MG63 (cell line): Measurements from ENCODE around the gene ADAMTSL1. TPM values are rescaled to one million over a fixed set of nuclear protein-coding genes. Genes with fewer than 3 reads are reported as not detected.

ENCODE experiments used
- DNase-seq: peaks from one replicate; pipeline ENCODE4 v3.0.0-alpha.2; 2020
- H3K27me3 ChIP-seq: fragments of 250-450 bp; sonication (Bioruptor Pico); 2 replicates; pipeline ENCODE4 v1.5.1; 2020; ENCODE audit warnings: mild to moderate bottlenecking, moderate library complexity
- H3K36me3 ChIP-seq: fragments of 250-450 bp; sonication (Bioruptor Pico); 2 replicates; pipeline ENCODE4 v1.5.1; 2020; ENCODE audit warnings: mild to moderate bottlenecking, moderate library complexity
- H3K4me3 ChIP-seq: fragments of 250-450 bp; sonication (Bioruptor Pico); 2 replicates; pipeline ENCODE4 v1.5.1; 2020; ENCODE audit warnings: mild to moderate bottlenecking, moderate library complexity
- H3K9me3 ChIP-seq: fragments of 250-450 bp; sonication (Bioruptor Pico); 2 replicates; pipeline ENCODE4 v1.5.1; 2020; ENCODE audit warnings: mild to moderate bottlenecking, moderate library complexity
- total RNA-seq: library from RNA; depleted of rRNA; stranded (reverse); fragments of >200 nt; shearing (Covaris generic); gene quantifications from 2 replicates; pipeline ENCODE4 v1.2.3, GENCODE V29; 2014; ENCODE audit warnings: low replicate concordance

Gene ADAMTSL1
- total RNA-seq, 1 experiment from 2014 or later, result 62.9 TPM

DNA sequence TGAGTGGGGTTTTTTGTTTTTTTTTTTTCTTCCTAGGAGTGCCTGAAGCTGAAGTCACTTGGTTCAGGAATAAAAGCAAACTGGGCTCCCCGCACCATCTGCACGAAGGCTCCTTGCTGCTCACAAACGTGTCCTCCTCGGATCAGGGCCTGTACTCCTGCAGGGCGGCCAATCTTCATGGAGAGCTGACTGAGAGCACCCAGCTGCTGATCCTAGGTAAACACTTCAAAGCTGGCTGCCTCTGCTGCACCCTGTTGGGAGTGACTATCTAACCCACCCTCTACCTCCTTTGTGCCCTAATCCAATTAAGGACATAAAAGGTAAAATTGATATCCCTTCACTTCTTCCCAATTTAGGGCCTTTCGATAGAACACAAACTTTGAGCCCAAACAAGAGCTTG, 352.3 kb downstream of the ADAMTSL1 start:
- H3K27me3 ChIP-seq, result no peaks in the 10 kb centered on the region
- no peak for DNase-seq
- H3K4me3 ChIP-seq, result no peak overlapping the region
- no peaks in the 10 kb centered on the region for H3K9me3 ChIP-seq
- peaks cover 71% of the 10 kb centered on the region for H3K36me3 ChIP-seq

DNA sequence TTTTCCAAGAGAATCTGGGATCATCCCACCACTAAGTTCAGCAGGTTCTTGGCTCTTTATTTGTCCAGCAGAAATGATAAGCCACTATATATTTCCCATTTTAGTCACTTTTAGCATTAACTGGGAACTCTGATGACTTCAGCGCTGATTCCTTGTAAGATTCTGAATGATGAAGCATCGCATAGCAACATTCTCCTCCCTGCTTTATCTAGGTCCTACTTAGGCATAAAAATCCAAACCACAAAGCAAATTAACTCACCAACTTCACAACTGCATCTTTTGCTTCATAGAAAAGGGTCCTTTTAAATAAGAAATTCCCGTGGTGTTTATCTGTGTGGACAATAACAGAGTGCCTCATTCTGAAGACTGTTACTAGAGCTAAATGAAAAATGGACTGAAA, 355.1 kb downstream of the ADAMTSL1 start:
- DNase-seq, result no peak
- no peak overlapping the region for H3K4me3 ChIP-seq
- H3K9me3 ChIP-seq, result no peaks in the 10 kb centered on the region
- peaks cover 66% of the 10 kb centered on the region for H3K36me3 ChIP-seq
- no peaks in the 10 kb centered on the region for H3K27me3 ChIP-seq

DNA sequence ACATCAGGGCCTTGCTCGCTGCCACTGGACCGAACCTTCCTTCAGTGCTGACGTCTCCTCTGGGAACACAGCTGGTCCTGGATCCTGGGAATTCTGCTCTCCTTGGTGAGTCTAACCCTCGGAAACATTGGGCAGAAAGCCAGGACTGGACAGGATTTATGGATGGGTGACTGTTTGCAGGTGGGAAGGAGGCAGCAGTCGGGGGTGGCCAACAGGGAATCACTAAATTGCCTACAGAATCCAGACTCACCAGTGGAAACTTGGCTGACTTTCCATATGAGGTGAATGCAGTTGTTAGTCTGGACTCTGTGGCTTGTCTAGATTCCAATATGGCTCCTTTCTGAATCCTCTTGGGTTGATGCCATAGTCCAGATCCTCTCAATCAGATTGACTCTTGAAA, 355.9 kb downstream of the ADAMTSL1 start:
- no peak for DNase-seq
- Histone ChIP-seq H3K27me3 (no peaks in the 10 kb centered on the region), H3K36me3 (peaks cover 67% of the 10 kb centered on the region), H3K4me3 (no peak overlapping the region), H3K9me3 (no peaks in the 10 kb centered on the region)

DNA sequence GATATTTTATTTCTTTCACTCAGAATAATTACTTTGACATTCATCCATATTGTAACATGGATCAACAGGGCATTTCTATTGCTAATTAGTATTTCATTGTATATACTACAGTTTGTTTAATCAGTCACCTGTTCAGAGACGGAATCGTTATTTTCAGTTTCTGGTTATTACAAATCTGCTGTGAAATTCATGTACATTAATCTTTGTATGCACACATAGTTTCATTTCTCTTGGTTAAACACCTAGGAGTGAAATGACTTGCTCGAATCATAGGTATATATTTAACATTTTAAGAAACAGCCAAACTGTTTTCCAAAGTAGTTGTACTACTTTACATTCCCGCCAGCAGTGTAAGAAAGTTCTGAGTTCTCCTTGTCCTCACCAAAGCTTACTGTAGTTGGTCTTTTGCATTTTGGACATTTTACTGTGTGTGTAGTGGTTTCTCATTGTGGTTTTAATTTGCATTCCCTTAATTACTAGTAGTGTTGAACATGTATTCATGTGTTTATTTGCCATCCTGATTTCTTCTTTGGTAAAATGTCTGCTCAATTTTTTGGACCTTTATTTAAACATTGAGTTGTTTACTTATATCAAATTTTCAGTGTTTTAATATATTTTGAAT, 360.9 kb downstream of the ADAMTSL1 start:
- no peak for DNase-seq
- H3K4me3 ChIP-seq, result no peak overlapping the region
- H3K27me3 ChIP-seq, result no peaks in the 10 kb centered on the region
- H3K9me3 ChIP-seq, result peaks cover 8% of the 10 kb centered on the region; the same call in 1 of the 2 replicates
- peaks cover 59% of the 10 kb centered on the region for H3K36me3 ChIP-seq

DNA sequence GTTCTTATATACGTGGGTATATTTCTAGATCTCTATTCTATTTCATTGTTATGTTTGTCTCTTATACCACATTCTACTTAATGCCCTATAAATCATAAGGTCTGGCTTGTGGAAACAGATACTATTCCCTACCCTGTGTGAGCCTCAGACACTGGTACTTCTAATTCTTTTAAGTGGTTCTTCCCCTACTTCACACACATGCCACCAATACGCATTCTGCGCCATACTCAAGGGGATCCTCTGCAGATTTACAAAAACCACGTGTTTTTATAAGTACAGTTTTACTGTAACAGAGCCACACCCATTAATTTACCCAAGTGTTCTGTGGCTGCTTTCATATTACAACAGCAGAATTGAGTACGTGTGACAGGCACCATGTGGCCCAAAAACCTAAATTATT, 363.4 kb downstream of the ADAMTSL1 start:
- no peaks in the 10 kb centered on the region for H3K27me3 ChIP-seq
- H3K36me3 ChIP-seq, result peaks cover 37% of the 10 kb centered on the region
- DNase-seq, result no peak

DNA sequence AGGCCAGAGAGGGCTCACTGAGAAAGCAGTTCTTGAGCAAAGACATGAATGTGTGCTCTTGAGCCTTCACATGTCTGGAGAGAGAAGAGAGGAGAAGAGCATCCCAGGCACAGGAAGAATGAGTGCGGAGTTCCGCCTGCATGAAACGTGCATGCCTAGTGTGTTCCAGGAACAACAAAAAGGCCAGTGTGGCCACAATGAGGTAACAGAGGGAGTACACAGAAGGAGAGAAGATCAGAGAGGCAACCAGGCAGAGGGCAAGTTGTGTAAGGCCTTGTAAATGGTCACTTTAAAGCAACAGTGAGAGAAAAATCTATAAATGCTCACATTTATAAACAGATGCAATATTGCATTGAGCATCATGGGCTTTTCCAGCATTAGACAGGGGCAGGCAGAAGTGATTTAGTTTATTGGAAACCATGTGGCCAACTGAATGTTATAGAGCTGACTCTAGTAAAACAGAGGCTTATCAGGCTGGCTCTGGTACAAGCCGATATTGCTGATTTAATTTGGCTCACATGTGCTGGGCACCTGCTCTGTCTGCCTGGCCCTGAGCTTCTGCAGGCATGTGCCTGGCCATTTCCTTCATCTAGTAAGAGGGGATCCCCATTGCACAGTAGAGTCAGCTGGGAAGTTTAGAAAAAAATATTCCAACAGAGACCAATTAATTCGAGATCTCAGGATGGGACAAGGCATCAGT, 373.8 kb downstream of the ADAMTSL1 start:
- no peak overlapping the region for H3K4me3 ChIP-seq
- H3K36me3 ChIP-seq, result peaks cover 52% of the 10 kb centered on the region
- no peaks in the 10 kb centered on the region for H3K27me3 ChIP-seq
- DNase-seq, result no peak
- H3K9me3 ChIP-seq, result no peaks in the 10 kb centered on the region

More for the DNA sequence above, 363.4 kb downstream of the ADAMTSL1 start:
- H3K4me3 ChIP-seq, result no peak overlapping the region
- peaks cover 8% of the 10 kb centered on the region; the same call in 1 of the 2 replicates for H3K9me3 ChIP-seq

DNA sequence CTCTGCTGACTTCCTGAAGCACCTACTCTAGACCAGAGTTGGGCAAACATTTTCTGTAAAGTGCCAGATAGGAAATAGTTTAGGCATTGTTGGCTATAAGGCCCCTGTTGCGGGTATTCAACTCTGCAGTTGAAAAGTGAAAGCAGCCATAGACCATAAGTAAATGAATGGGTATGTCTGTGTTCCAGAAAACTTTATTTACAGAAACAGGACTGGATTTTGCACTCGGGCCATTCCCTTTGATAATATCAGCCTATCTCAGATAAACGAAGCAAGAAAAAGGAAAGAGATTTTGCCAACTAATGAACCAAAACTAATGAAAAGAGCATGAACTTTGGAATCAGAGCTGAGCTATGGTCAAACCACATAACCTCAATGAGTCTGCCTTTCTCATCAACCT, 374.7 kb downstream of the ADAMTSL1 start:
- H3K27me3 ChIP-seq, result no peaks in the 10 kb centered on the region
- H3K36me3 ChIP-seq, result peaks cover 50% of the 10 kb centered on the region
- no peak for DNase-seq
- H3K4me3 ChIP-seq, result no peak overlapping the region
- H3K9me3 ChIP-seq, result no peaks in the 10 kb centered on the region

DNA sequence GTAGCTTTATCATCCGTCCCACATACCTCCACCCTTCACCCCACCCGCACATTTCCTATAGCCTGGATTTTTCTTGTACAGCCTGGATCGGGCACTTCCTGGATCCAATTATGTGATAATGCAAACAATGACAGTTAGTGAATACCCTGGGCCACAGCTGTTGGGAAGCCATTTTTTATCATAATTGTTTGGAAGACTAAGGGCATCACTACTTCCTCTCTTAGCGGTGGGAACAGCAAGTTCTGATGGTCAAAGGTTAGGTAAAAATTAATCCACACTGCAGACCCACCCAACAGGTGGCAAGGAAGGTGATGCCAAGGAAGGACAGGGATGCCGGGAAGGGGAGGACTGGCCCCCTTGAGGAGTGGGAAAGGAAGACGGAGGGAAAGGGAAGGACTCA, 375.3 kb downstream of the ADAMTSL1 start:
- H3K9me3 ChIP-seq, result no peaks in the 10 kb centered on the region
- no peak for DNase-seq
- no peak overlapping the region for H3K4me3 ChIP-seq
- peaks cover 52% of the 10 kb centered on the region for H3K36me3 ChIP-seq
- H3K27me3 ChIP-seq, result no peaks in the 10 kb centered on the region

DNA sequence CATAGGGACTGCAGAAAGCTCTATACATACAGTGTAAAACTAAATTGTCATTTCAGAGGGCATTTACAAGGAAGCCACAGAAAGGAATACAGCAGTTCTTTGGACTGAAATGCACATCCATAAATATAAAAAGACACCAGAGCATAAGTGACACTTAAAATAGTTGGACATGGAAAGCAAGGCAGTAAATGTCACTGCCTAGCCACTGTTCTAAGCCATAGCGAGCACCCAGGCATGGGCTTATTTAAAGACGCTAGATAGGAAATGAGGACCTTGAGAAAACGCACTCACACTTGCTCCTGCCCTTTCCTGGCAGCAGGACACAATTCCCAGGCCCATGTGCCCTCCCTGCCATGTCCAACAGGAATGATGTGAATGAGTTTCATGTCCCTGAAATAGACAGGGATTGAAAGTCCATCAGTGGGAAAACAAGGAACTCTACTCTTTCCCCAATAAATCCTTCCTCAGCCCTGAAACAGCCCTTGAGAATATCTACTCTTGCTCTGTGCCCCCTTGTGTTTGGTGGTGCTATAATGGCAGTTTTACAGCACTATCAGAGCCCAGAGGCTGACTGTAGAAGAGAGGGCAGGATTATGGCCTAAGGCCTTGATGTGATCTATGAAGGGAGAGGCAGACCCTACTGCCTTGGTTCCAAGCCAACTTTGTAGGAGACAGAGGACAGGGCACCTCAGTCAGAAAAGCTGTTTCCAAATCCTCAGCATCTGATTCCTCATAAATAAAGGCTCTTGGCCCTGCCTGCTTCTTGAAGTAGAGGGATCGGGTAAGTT, 376.1 kb downstream of the ADAMTSL1 start:
- Histone ChIP-seq H3K9me3 (no peaks in the 10 kb centered on the region), H3K36me3 (peaks cover 53% of the 10 kb centered on the region), H3K27me3 (no peaks in the 10 kb centered on the region), H3K4me3 (no peak overlapping the region)
- DNase-seq, result no peak

DNA sequence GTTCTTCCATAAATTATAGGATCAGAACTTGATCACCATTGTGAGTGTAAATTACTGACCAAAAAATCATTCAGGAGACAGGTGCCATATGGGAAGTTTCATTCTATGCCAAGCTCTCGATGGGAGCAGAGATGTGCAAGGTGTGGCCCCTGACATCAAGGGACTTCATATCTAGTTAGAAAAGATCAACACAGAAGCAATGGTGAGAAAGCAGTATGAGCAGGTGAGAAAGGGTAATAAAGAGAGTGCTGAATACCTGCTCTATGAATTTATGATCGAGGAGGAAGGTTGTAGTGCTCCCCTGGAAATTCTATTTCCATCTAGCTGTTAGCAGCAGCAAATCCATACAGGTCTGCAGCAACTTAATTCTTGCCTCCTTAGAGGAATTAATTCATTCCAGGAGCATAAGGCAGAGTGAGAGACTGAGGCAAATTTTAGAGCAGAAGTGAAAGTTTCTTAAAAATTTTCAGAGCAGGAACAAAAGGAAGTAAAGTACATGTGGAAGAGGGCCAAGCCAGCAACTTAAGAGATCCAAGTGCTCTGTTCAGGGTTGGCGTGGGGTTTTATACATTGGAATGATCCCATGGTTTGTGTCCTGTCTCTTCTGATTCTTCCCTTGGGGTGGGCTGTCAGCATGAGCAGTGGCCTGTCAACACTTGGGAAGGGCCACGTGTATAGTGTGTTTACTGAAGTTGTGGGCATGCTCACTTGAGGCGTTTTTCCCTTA, 377.3 kb downstream of the ADAMTSL1 start:
- Histone ChIP-seq H3K9me3 (no peaks in the 10 kb centered on the region), H3K36me3 (peaks cover 44% of the 10 kb centered on the region), H3K27me3 (no peaks in the 10 kb centered on the region), H3K4me3 (no peak overlapping the region)
- DNase-seq, result no peak

DNA sequence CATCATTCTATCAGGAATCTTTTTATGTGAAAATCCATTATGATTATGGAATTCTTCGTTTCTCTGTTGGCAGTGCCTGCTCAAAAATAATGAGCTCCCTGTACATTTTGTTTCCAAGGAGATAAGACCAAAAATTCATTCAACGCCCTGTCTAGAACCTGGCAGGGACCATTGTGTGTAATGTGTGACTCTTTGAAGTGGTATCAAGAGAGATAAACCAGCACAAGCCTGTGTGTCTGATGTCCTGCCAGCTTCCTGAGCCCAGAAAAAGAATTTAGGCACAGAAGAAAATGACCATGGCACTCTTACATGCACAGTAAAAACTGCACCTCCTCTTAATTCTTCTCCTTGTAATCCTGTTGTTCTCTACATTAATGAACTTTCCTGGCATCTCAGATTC, 381.7 kb downstream of the ADAMTSL1 start:
- H3K4me3 ChIP-seq, result no peak overlapping the region
- H3K36me3 ChIP-seq, result peaks cover 32% of the 10 kb centered on the region
- no peaks in the 10 kb centered on the region for H3K27me3 ChIP-seq
- H3K9me3 ChIP-seq, result no peaks in the 10 kb centered on the region
- peak; percentile 46 for DNase-seq

DNA sequence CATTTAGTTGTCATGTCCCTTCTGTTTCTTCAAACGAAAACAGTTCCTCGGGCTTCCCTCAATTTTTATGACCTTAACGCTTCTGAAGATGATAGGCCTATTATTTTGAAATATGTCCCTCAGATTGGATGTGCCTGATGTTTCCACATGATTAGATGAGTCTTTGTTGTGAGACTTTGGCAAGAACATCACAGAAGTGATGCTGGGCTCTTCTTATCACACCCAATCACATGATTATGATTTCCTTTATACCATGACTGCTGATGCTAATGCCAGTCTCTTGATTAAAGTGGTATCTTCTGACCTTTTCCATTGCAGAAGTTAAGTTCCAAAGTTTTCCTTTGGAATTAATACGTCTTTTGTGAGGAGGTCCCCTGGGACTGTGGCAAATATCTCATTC, 383.4 kb downstream of the ADAMTSL1 start:
- DNase-seq, result no peak
- Histone ChIP-seq H3K27me3 (no peaks in the 10 kb centered on the region), H3K36me3 (peaks cover 19% of the 10 kb centered on the region), H3K9me3 (no peaks in the 10 kb centered on the region), H3K4me3 (no peak overlapping the region)

DNA sequence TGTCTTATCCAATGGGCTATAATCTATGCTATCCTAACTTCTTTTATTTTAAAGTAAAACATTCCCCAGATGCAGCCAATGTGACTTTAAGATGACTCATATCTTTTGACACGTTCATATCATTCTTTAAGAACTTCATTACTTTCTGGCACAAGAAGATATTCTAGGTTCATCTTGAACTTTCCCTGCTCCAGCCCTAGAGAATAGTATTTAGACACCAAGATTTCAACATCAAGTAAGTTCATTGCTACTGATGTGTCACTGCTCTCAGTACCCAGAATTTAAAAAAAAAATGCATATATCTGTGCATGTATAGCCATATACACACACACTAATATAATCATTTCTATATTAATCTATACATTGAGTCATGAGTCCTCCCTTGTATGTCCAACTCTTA, 383.8 kb downstream of the ADAMTSL1 start:
- H3K36me3 ChIP-seq, result peaks cover 16% of the 10 kb centered on the region
- DNase-seq, result no peak
- no peaks in the 10 kb centered on the region for H3K9me3 ChIP-seq
- H3K27me3 ChIP-seq, result no peaks in the 10 kb centered on the region
- no peak overlapping the region for H3K4me3 ChIP-seq

DNA sequence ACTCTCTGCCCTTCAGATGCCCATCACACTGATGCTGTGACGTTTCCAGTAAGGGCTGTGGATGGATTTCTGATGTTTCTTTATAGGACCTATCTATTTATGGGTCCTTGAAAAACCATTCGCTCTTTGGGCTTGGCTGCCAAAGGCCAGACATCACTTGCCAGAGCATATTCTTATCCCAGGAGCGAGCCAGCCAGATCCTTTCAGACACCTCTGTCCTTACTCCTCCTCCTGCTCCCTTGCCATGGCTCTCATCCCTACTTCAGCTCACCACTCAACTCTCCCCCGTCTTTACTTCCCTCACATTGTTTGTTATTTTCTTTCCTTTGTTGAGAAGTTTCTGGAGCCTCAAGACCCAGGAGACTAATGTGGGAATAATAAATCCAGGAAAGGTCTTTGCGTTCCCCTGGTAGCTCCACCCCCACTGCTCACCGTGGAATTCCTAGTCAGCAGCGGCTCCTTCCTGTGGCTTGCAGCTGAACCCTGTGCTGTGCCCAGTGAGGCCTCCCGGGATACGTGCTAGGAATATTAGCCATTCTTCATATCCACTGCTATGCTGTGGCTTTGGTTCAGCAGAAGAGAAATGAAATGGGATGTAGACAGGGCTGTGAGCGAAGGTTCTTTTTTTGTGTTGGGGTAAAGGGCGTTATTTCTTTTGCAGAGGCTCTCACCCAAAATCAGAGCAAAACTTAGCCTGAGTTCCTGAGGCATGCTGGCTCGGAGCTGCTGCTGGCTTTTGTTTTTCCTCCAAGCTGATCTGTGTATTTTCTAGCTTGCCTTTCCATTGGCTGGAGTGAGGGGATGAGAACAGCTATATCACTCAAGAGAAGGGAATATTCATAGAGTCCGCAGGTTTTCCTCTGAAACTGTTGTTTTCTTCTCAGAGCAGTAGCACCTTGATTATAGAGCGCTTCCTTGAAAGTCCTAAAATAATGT, 387.9 kb downstream of the ADAMTSL1 start:
- H3K4me3 ChIP-seq, result no peak overlapping the region
- no peaks in the 10 kb centered on the region for H3K9me3 ChIP-seq
- no peaks in the 10 kb centered on the region for H3K27me3 ChIP-seq
- no peak for DNase-seq
- peaks cover 15% of the 10 kb centered on the region for H3K36me3 ChIP-seq

DNA sequence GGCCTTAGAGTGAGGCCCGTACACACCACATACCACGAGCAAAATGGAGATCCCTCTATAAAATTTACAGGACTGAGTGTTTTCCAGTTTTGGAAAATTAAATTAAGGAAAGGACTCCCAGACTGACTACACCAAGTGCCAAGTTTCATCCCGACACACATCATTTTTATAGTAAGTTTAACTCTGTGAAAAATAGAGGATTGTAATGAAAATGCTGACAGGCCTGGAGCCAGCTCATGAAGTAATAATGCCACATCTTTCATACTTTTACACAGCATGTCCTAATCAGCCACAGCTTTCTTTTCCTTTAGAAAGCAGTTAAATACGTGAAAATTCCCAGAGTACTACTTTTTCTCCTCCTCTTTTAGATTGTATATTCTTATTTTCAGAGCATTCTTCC, 389.8 kb downstream of the ADAMTSL1 start:
- Histone ChIP-seq H3K4me3 (no peak overlapping the region), H3K9me3 (0 out of 2 replicates have a peak, but pooled peaks cover 3% of the 10 kb centered on the region), H3K27me3 (no peaks in the 10 kb centered on the region), H3K36me3 (peaks cover 19% of the 10 kb centered on the region)
- DNase-seq, result no peak

DNA sequence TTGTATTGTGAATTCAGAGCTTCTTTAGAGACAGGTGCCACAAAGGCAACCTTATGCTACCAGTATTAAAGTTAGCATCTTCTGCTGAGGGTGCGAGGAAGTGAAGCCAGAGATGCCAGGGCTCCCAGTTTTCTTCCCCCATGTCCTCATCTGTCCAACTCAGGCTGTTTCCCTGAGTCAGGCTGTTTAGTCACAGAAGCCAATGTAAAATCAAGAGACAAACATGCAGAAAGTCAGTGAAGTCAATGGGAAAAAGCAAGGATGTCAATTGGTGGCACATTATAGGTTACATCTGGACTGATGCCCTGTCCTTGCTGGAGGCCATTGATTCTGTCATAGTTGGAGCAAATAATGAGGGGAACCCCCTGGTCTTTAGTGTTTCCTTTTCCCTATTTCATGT, 390.6 kb downstream of the ADAMTSL1 start:
- peaks cover 18% of the 10 kb centered on the region for H3K36me3 ChIP-seq
- peaks cover 7% of the 10 kb centered on the region for H3K9me3 ChIP-seq
- H3K4me3 ChIP-seq, result no peak overlapping the region
- DNase-seq, result no peak
- H3K27me3 ChIP-seq, result no peaks in the 10 kb centered on the region
